EH (cell line): ENCODE data around the gene SSX2IP.
"Not testable (repeated sequence)": the region's sequence is repeated elsewhere in the genome, so short reads cannot be mapped to it uniquely, and the experiment has no call there.

Source experiments
- DNase-seq: peaks from one replicate; pipeline ENCODE4 v3.0.0-alpha.2; 2015; ENCODE audit warnings: low read depth

Gene SSX2IP

DNA sequence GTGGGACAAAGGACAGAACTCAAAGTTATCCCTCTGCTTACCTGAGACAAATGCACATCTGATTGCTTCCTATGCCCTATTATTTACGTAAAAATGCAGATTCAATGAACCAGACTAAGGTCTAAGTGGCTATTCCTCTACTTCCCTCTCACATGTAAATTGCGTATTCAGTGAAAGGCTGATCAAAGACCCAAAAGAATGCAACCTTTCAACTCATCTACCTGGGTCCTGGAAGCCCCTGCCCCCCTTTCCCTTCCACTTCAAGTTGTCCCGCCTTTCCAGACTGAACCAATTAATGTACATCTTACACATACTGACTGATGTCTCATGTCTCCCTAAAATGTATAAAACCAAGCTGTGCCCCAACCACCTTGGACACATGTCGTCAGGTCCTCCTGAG, 14.6 kb downstream of the SSX2IP start:
- DNase-seq = no peak

DNA sequence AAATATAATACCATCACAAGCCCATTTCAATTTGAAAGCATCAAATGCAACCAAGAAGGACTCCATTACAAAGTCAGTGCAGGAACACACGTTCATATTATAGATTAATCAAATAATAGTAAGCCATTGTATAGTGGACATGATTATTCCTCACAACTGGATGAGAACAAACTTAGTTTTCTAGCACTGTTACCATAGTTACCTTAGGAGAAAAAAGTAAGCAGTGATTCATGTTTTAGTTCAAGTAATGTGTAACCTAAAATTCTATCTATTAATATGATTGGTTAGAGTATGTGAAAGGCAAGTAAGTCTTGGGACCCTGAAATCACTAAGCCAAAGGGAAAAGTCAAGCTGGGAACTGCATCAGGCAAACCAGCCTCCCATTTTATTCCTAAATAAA, 15.2 kb downstream of the SSX2IP start:
- no peak for DNase-seq

DNA sequence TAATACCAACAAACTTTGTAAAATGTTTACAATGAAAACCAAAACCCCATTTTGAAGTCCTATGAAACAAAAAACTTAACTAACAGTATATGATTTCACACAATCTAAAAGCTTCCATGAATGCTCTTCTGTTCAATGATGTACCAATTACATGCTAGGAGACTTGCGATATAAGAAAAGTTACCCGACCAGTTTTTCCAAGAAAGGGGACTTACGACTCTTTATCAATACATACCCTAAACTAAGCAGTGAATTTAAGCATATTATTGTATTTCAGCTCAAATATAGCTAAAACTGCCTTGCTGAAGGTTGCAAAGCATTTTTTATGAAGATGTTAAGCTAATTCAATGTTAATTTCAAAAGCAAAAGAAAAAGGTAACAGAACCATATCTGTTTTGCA, 15.6 kb downstream of the SSX2IP start:
- DNase-seq = no peak

DNA sequence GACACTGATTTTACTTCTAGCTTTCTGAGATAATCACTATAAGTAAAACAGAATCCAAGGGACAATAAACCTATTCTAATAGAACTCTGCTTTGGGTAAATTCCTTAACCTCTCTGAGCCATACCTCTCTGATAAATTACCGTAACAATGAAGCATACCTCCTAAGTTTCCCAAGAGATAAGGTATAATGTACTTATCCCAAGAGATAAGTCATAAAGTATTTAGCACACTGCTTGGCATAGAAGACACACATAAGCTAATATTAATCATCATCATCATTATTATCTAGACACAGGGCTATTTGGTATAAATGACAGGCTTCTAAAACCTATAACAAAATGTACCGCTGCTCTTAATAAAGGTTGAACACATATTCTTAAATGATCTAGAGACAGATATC, 16.2 kb downstream of the SSX2IP start:
- DNase-seq = no peak

DNA sequence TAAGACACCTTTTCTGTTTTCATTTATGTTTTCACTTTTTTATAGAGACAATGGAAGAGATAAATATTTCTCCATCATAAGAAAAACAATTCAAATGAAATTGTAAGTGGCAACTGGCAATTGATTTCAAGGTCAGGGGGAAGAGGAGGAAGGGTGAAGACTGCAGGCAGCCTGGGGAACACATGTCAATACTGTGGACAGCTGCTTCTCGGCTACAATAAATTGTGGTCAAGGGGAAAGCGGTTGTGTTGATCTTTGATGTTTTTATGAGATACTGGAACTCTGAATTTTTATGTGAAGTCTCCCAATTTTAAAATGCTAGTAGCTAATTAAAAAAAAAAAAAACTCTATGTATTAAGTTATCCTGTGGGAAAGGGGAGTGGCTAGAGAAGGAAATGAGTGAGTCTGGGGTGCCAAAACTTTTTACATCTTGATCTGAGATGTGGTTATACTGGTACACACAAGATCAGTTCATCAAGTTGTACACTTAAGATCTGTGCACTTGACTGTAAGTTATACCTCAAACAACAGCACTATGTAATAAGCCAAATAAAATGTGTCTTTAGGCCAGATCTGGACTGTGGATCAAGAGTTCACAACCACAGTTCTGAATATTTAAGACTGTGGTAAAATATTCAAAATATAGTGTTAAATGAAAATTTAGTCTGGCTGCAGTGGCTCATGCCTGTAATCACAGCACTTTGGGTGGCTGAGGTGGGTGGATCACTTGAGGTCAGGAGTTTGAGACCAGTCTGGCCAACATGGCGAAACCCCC, 18.0 kb downstream of the SSX2IP start:
- DNase-seq = no peak

DNA sequence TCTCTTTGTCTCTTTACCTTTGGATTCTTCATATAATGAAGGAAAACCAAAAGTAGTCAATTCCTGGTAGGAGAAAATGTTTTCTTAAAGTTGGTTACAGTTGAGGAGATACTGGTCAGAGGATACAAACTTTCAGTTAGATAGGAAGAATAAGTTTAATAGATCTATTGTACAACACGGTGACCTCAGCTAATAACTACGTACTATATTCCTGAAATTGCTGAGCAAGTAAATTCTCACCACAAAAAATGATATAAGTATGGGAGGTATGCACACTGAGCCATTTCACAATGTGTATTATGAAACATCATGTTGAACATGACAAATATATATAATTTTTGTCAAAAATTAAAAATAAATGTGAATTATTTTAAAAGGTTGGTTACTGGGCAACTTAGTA, 20.4 kb downstream of the SSX2IP start:
- DNase-seq = no peak

DNA sequence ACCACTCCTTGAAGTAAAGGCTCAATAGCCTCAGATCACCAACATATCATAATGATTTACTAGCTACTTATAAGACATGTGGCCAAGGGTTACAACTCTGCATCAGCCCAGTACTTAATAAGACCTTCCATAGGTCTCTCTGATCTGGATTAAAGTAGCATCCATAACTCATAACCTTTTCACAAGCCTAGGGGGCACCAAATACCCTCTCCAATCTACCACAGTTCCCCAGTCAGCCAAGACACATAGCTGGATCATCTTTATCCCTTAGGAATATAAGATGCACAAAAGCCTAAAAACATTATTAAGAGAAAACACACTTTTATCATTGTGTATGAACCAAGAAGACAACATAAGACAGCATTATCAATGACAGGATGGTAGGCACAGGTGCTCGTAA, 22.1 kb downstream of the SSX2IP start:
- peak; percentile 45 for DNase-seq

DNA sequence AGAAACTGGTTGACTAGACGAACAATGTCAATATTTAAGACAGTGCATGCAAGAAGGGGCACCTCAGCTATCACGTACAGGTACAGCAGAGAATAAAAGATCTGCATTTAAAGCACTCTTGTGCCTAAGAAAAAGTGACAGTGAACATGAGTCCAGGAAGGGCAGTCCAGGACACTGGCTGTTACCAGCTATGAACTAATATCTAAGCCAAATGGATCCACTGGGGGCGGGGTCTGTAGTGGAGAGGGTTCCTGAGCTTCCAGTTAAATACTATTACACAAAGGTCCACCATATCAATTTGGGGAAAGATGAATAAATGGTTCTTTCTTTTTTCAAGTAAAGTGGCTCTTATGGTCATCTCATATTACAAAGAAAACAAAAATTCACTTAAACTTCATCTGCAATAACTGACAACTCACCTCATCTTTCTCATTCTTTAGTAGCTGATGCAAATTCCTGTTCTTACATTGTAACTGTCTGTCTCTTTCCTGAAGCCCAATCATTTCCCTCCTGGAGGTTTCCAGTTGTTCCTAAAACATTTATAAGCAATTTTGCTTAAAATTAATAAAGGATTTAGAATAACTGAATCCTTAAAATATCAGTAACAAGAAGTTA, 24.5 kb downstream of the SSX2IP start:
- DNase-seq = peak; percentile 57

DNA sequence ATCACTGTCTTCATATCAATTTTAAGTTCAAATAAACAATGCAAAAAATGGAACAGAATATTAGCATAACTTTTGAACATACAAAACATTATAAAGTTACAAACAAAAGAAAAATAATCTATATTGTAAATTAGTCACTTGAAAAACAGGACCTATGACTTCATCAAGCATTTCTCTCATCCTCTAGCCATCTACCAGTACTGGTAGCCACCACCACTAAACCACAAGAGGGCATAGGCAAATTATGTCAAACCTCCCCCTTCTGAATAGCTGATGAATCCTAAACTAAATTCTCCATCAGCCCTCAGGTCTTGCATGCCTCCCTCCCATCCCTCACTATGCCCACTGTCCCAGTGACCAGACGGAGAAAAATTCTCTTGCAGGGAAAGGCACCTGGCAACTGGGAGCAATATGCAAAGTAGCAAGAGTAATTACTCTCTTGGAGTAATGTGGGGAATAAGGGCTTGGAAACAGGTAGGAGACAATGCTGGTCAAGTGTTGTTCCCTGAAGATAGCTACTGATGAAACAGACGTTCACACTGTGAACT, 37.1 kb downstream of the SSX2IP start:
- DNase-seq = peak; percentile 48

DNA sequence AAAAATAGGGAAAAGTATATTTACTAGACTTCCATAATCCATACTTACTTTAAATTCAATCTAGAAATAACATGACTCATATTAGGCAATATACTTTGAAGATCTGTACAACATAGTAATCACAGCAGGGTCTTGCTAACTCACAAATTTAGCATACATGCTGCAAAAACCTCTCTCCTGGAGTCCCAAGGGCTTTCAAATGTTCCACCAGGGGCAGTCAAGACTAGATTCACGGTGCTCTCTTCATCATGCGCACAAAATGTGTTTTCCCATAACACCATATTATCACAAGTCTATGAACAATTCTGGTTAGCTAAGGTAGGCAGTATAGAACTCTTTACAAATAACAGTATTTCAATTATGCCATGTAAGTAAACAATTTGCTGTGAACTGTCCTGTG, 45.8 kb downstream of the SSX2IP start:
- DNase-seq = no peak

DNA sequence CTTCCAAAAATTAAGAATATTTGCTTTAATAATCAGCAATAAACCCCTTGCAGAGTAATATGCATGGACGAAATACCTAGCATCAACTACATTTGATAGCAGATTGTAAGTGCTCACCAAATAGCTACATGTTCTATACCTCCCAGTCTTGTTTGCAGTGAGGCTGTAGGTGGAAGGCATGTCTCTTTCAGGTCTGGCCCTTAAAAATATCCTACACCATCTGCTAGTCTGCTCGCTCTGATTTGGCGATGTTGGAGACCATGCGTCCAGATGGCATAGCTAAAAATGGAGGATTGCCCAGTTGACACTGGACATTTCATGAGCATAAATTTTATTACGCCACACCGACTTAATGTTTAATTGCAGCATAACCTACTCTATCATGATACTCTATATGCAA, 47.1 kb downstream of the SSX2IP start:
- DNase-seq = no peak

DNA sequence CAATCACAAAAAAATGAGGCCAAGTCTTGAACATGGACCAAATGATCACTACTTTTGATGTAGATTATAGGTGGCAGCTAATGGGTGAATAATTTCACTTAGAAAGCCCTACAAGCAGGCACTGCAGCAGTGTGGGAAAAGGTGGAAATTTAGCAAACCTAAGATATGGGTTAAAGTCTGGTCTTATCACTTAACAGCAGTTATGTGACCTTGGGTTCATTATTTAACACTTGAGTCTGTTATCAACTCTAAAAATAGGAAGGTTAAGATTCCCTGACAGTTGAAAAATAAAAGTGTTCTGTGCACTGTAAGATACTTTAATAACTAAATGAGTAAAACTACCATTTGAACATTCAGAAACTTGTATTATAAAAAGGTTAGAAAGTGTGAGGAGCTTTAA, 47.5 kb downstream of the SSX2IP start:
- no peak for DNase-seq

DNA sequence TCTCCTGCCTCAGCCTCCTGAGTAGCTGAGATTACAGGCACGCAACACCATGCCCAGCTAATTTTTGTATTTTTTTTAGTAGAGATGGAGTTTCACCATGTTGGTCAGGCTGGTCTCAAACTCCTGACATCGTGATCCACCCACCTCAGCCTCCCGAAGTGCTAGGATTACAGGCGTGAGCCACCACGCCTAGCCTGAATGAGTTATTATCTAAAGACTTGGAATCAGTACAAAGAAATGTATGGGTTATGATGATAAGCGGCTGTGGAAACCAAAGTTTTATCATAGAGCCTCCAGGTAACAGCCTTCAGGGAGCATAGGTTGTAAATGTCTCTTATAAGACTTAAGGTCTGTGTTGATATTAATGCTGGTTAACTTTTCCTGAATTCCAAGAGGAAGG, 50.5 kb downstream of the SSX2IP start:
- not testable (repeated sequence) for DNase-seq

DNA sequence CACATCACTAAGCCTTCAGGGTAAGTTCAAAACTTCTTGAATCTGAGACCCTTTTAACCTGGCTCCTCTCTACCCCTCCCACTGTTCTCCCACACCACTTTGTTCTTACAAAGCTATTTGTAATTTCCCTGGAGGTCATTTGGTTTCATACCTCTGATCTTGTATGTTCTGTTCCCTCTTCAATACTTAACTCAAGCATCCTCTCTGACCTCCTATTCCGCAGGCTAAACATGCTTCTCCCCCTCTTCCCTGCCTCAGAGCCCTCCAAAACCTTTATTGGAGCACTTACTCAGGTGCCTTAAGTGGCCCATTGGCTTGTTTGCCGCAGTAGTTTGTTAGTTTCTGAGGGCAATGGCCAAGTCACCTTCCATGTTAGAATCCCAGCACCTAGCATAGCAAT, 54.8 kb downstream of the SSX2IP start:
- no peak for DNase-seq

DNA sequence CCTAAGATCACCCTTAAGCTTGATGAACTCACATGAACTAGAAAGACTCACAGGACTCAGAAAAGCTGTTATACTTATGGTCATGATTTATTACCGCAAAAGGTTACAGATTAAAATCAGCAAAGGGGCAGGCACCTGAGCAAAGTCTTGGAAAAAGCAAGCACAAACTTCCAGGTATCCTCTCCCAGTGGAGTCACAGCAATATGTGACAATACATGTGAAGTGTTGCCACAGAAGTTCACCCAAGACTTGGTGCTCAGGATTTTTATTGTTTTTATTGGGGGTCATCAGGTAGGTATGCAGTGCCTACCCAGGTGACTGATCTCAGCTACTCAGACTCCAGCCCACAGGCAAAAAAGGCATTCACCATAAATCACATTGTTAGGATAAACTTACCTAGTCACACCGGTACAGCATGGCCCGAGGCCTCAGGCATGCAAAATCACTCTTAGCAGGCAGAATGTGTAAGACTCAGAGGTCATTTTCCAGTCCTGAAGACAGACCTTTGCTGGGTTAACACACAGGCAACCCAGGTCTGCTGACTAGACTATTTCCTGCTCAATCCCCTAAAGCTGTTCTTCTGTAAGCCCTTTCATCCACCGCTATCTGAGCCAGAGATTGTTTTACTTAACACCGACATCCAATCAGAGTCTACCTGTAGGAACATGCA, 55.6 kb downstream of the SSX2IP start:
- no peak for DNase-seq

DNA sequence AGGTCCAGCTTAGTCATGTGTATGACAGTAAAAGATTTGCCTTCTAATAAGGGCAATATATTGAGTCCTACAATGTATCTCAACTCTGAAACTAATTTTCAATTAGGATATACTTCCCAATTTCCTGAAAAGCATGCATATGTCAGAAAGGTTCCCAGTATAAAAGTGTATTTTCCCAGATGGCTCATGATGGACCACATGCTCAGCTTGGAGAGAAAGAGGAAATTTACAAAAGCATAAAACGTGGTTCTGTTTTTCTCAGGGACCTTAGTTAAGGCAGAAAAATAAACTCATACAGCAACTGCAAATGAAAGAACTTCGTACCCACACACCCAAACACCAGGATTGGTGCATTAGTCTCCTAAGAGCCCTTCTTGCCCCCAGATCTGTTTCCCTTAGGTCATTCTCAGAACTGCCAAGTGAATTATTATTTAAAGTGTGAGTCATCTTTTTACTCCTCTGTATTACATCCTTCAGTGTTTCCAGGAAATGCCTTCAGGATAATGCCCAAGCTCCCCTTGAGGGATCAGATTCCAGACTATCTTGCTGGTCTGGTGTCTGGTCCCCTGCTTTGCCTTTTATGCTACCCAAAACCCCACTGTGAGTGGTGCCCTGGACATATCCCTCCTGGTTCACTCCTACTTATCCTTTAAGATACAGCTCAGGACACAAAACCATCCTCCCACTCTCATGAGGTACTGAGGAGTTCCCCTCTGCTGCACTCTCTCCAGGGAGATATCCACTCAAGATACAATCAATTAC, 57.4 kb downstream of the SSX2IP start:
- DNase-seq = peak; percentile 80

DNA sequence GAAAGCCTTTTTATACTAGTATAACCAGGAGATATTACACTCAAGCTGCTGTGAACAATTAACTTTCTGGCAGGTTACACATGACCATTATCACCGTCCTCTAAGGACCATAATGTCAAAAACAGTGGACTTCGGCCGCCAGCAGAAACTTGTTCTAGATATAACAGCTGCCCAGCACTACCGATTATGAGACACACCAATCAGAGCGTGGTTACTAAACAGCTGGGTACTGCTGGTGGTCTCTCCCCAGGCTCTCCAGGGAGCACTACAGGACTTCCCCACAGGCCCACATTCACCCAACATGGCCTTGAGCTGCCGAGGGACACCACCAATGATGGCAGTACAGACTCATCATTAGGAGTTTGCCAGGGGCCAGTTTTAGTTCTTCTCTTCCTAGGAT, 58.1 kb downstream of the SSX2IP start:
- DNase-seq = no peak

DNA sequence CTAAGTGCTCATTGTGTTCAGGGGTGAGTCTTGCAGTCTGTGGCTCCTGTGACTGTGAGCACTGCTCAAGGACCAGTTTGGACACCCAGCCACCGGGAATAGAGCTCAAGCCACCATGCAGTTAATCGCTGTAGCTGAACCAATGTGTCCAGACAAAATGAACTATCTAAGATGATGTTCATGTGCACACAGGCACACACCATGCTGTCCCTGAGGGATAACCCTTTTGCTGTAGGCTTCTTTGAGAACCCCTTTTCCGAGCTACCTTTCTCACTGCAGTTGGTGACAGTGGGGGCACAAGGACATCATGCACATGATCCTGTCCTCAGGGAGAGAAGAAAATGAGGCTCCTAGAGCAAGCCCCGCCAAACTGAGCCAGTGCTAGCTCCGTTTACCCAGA, 65.4 kb downstream of the SSX2IP start:
- no peak for DNase-seq

DNA sequence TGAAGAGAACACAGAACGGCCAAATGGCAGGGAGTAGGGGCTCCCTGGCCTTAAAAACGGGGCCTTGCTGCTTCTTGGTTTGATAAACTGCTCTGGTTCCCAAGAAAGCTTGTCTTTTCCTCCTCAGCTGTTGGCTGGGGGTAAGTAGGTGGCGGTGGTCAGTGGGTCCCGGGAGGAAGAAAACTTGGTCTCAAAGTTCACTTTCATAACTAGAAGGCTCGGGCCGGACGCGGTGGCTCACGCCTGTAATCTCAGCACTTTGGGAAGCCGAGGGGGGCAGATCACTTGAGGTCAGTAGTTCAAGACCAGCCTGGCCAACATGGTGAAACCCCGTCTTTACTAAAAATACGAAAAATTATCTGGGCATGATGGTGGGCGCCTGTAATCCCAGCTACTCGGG, 68.7 kb downstream of the SSX2IP start:
- DNase-seq = no peak

DNA sequence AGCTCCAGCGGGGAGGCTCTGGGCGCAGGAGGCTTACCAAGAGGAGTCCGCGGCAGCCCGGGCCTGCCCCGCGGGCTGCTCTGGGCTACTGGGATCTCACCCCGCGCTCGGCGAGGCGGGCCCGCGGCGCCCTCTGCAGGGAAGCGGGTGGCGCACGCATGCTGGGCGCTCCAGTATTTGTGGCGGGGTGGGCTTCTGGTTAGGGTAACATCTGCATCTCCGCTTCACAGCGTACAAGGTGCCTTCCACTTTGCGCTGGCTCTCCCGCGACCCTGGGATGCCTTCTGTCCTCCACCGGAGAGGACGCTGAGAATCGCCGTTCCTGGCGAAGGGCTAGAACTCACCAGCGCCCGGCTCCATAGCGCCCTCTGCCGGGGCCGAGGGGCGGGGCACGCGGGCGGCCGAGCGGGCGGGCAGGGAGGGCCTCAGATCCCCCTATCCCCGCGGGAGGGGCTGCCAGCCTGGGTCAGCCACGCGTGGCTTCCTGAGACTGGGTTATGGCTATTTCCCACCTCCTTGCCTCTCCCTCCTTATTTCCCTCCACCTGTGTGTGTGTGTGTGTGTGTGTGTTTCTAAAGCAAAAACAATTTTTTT, 69.4 kb downstream of the SSX2IP start:
- DNase-seq = peak; percentile 72

DNA sequence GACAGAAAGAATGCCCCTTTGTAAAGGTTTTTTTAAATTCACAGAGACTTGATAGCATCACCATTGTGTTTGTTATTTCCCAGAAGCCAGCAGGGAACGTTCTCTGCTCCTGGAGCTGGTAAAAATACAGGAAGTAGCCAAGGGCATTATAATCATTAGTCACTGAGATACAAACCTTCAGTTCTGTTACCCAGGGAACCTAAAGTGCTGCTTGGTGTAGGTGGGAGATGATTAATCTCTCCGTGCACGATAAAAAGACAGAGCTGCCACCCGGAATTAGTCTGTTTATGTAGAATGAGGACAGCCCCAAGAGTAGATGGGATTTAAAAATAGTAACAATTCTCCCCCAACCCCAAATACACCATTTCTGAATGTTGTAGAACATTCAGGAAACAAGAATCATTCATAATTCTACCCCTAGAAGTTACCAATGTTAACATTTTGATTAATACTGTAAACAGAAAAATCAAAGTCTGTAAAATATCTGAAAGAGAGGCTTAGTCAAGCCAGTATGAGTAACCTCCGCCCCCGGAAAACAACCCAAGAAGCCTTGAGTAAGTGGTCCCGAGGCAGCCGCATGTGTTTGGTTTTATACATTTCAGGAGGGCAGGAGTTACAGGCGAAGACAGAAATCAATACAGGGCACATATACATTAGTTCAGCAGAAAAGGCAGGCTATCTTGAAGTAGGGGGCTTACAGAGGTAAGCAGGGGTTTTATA, 70.7 kb downstream of the SSX2IP start:
- peak; percentile 81 for DNase-seq
